PC-3 (cell line): ENCODE measurements around the gene LRRC47. TPM values are rescaled to one million over a fixed set of nuclear protein-coding genes. Genes with fewer than 3 reads are reported as not detected.

Experiments used
- ATAC-seq: fragments of 200-7000 bp; cut with Tn5 transposase; 2 replicates; pipeline ENCODE4 v1.9.1; 2020; ENCODE audit warnings: mild to moderate bottlenecking, moderate library complexity
- BruUV-seq: library from RNA; stranded (reverse); fragments of 400-500 nt; replicated peaks from 2 replicates; lab custom pipeline; 2021; lab: Mats Ljungman, UMichigan
- CTCF ChIA-PET: fragments of 300-600 bp; sonication (Branson Sonifier 250); formaldehyde crosslinking; loops from one replicate; lab custom pipeline; 2022; ENCODE audit warnings: antibody characterized with exemption; lab: Charles Lee
- POLR2A ChIA-PET: fragments of 300-600 bp; sonication (Branson Sonifier 250); formaldehyde crosslinking; loops from one replicate; lab custom pipeline; 2022; ENCODE audit warnings: antibody characterized with exemption; ENCODE audit not compliant: unreplicated experiment; lab: Charles Lee
- DNase-seq: peaks from one replicate; pipeline ENCODE4 v3.0.0-alpha.2; 2015
- H2AFZ ChIP-seq: fragments of 300-600 bp; sonication (generic); 2 replicates; pipeline ENCODE4 v1.6.0; 2016; ENCODE audit warnings: antibody characterized with exemption, low read length
- H3F3A ChIP-seq: fragments of 300-600 bp; sonication (generic); one replicate; pipeline ENCODE4 v1.6.0; 2017; ENCODE audit warnings: antibody characterized with exemption, low read length, control low read depth, mild to moderate bottlenecking; ENCODE audit not compliant: unreplicated experiment
- H3K27ac ChIP-seq: fragments of 300-600 bp; sonication (generic); 2 replicates; pipeline ENCODE4 v1.5.1; 2016; ENCODE audit warnings: mild to moderate bottlenecking, low read length
- H3K27me3 ChIP-seq: fragments of 300-600 bp; sonication (generic); 2 replicates; pipeline ENCODE4 v1.6.1; 2016; ENCODE audit warnings: low read length, mixed read lengths
- H3K36me3 ChIP-seq: fragments of 300-600 bp; sonication (generic); 2 replicates; pipeline ENCODE4 v1.6.1; 2016; ENCODE audit warnings: low read depth, mixed run types, low read length, mixed read lengths
- H3K4me1 ChIP-seq: fragments of 300-600 bp; sonication (generic); 2 replicates; pipeline ENCODE4 v1.5.1; 2016; ENCODE audit warnings: low read length; ENCODE audit not compliant: insufficient read depth
- H3K4me2 ChIP-seq: fragments of 300-600 bp; sonication (generic); 2 replicates; pipeline ENCODE4 v1.6.0; 2016; ENCODE audit warnings: low read length
- H3K4me3 ChIP-seq: fragments of 300-600 bp; sonication (generic); 2 replicates; pipeline ENCODE4 v1.5.1; 2016; ENCODE audit warnings: mild to moderate bottlenecking, low read length, mixed read lengths
- H3K79me2 ChIP-seq: fragments of 300-600 bp; sonication (generic); 2 replicates; pipeline ENCODE4 v1.6.1; 2017; ENCODE audit warnings: low read length, mixed read lengths
- H3K9ac ChIP-seq: fragments of 300-600 bp; sonication (generic); 2 replicates; pipeline ENCODE4 v1.6.0; 2016; ENCODE audit warnings: mild to moderate bottlenecking, low read length
- H3K9me2 ChIP-seq: fragments of 300-600 bp; sonication (generic); replicated peaks from 2 replicates; pipeline ENCODE4 v1.6.1; 2016; ENCODE audit warnings: mixed run types, low read length, mixed read lengths
- H3K9me3 ChIP-seq: fragments of 300-600 bp; sonication (generic); 2 replicates; pipeline ENCODE4 v1.6.1; 2016; ENCODE audit warnings: low read length, mixed read lengths
- H4K20me1 ChIP-seq: fragments of 300-600 bp; sonication (generic); 2 replicates; pipeline ENCODE4 v1.6.1; 2016; ENCODE audit warnings: low read length, mixed read lengths
- EZH2 ChIP-seq: fragments of 300-600 bp; sonication (generic); IDR thresholded peaks from one replicate; pipeline ENCODE4 v1.6.1; 2017; ENCODE audit warnings: antibody characterized with exemption, mild to moderate bottlenecking, low read length; ENCODE audit not compliant: unreplicated experiment
- EZH2phosphoT487 ChIP-seq: fragments of 300-600 bp; sonication (generic); IDR thresholded peaks from 2 replicates; pipeline ENCODE4 v1.6.1; 2018; ENCODE audit warnings: mild to moderate bottlenecking, antibody characterized with exemption, low read length, borderline replicate concordance
- intact Hi-C: fragments of 100-400 bp; cut with micrococcal nuclease; formaldehyde crosslinking; loops from 2 replicates; pipeline ENCODE4 v1.9.0; 2023
- total RNA-seq: library from RNA; depleted of rRNA; stranded (reverse); fragments of >200 nt; gene quantifications from 2 replicates; pipeline ENCODE4 v1.2.3, GENCODE V29; 2014
- TF ChIP-seq, protein P1 (sequence below): fragments of 300-600 bp; sonication (generic); conservative IDR thresholded peaks from 2 replicates; pipeline ENCODE4 v1.5.1; 2017; ENCODE audit warnings: antibody characterized with exemption, low read depth, mild to moderate bottlenecking, low read length

The LRRC47 gene
- total RNA-seq, 1 experiment from 2014 or later, result 77.4 TPM

DNA sequence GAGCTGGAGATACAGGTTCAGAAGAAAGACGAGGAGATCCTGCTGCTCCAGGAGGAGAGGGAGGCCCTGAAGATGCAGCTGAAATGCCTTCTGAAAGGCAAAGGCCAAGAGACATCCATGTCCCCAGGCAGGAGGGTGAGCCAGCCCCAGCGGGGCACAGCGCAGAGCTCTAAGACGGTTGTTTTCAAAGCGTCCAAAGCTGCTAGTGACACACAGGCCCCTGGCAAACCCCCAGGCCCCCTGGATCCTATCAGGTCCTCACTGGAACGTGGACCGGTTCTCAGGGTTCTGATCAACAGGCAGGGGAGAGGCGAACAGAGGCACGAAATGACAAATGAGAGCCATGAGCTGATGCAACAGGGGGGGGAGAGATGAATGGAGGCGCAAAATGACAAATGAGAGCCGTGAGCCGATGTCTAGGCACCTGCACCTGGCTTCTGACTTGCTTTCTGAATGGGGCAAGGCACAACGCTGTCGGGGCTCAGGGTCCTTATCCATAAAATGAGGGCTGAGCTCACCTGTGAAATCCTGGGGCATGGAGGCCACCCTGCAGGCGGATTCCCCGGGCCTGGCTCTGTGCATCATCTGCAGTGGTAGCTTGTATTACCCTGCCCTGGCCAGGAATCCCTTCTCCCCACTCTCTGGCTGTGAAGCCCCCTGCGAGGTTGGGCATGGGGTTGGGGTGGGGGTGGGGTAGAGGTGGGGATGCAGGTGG lies 34.8 kb downstream of the LRRC47 start:
- Histone ChIP-seq H3K27ac (no peak overlapping the region), H3K36me3 (no peaks in the 10 kb centered on the region), H3K27me3 (peaks cover 82% of the 10 kb centered on the region), H2AFZ (no peak overlapping the region), H3K4me2 (no peak overlapping the region), H3K79me2 (no peaks in the 10 kb centered on the region), H3K9ac (no peak overlapping the region), H3F3A (no peaks in the 10 kb centered on the region), H3K9me3 (no peaks in the 10 kb centered on the region), H3K9me2 (no peaks in the 10 kb centered on the region), H3K4me3 (no peak overlapping the region), H3K4me1 (no peaks in the 10 kb centered on the region), H4K20me1 (no peaks in the 10 kb centered on the region)
- no peak for TF ChIP-seq EZH2phosphoT487
- no peak for TF ChIP-seq EZH2
- TF ChIP-seq, protein P1, sequence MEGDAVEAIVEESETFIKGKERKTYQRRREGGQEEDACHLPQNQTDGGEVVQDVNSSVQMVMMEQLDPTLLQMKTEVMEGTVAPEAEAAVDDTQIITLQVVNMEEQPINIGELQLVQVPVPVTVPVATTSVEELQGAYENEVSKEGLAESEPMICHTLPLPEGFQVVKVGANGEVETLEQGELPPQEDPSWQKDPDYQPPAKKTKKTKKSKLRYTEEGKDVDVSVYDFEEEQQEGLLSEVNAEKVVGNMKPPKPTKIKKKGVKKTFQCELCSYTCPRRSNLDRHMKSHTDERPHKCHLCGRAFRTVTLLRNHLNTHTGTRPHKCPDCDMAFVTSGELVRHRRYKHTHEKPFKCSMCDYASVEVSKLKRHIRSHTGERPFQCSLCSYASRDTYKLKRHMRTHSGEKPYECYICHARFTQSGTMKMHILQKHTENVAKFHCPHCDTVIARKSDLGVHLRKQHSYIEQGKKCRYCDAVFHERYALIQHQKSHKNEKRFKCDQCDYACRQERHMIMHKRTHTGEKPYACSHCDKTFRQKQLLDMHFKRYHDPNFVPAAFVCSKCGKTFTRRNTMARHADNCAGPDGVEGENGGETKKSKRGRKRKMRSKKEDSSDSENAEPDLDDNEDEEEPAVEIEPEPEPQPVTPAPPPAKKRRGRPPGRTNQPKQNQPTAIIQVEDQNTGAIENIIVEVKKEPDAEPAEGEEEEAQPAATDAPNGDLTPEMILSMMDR, result no peak
- BruUV-seq, result no TSS peak
- ChIA-PET CTCF (no interaction called here), POLR2A (no interaction called here)
- intact Hi-C loops, result no loop called here
- DNase-seq (no peak), ATAC-seq (no peak)

DNA sequence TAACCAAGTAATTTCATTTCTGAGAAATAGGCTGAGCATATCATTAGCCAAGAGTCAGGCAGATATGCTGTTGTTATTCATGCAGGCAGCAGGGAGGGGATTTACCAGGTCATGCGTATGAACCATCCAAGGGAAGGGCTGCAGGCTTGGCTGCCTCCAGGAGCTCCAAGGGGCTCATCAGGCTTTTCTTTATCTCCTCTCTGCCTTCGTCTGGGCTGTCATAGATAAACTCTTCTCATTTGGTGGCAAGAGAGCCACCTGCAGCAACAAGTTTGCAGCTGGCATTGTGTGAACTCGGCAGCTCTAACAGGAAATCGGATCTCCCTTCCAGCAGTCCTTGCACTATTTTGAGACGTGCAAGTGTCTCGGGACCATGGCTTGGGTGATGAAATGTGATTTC lies 36.5 kb downstream of the LRRC47 start:
- Histone ChIP-seq H3K4me1 (no peaks in the 10 kb centered on the region), H3K9me3 (no peaks in the 10 kb centered on the region), H3K27ac (no peak overlapping the region), H3K79me2 (no peaks in the 10 kb centered on the region), H3K9me2 (no peaks in the 10 kb centered on the region), H3K36me3 (no peaks in the 10 kb centered on the region), H4K20me1 (no peaks in the 10 kb centered on the region), H3K4me2 (no peak overlapping the region), H2AFZ (no peak overlapping the region), H3F3A (no peaks in the 10 kb centered on the region), H3K9ac (no peak overlapping the region), H3K4me3 (no peak overlapping the region), H3K27me3 (peaks cover 82% of the 10 kb centered on the region)
- no TSS peak for BruUV-seq
- ChIA-PET POLR2A (no interaction called here), CTCF (no interaction called here)
- intact Hi-C loops, result no loop called here
- ATAC-seq, result no peak
- TF ChIP-seq EZH2, result no peak
- TF ChIP-seq, protein P1, result no peak
- no peak for TF ChIP-seq EZH2phosphoT487
- DNase-seq, result no peak

DNA sequence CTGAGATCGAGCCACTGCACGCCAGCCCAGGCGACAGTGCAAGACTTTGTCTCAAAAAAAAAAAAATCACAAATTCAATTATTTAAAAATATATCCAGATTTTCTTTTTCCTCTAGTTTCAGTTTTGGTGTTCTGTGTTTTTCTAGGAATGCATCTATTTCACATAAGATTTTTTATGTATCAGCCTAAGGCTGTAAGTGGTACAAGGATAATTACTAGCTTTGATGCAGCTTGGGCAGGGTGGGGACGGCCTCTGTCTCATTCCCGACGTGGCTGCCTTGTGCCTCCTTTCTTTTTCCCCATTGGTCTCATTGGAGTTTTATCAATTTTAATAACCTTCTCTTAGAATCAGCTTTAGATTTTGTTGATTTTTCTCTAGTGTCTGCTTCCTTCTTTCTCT lies 37.1 kb downstream of the LRRC47 start:
- no peak overlapping the region for H3K4me2 ChIP-seq
- H3K79me2 ChIP-seq, result no peaks in the 10 kb centered on the region
- no peak overlapping the region for H3K27ac ChIP-seq
- DNase-seq (no peak), ATAC-seq (no peak)
- H3K4me3 ChIP-seq, result no peak overlapping the region
- no peaks in the 10 kb centered on the region for H3K9me2 ChIP-seq
- POLR2A ChIA-PET, result no interaction called here
- intact Hi-C loops, result no loop called here
- peaks cover 80% of the 10 kb centered on the region for H3K27me3 ChIP-seq
- no TSS peak for BruUV-seq
- no peaks in the 10 kb centered on the region for H3K4me1 ChIP-seq
- H3K36me3 ChIP-seq, result no peaks in the 10 kb centered on the region
- no peak overlapping the region for H3K9ac ChIP-seq
- no peaks in the 10 kb centered on the region for H4K20me1 ChIP-seq
- H3F3A ChIP-seq, result no peaks in the 10 kb centered on the region
- no peak overlapping the region for H2AFZ ChIP-seq
- no peaks in the 10 kb centered on the region for H3K9me3 ChIP-seq
- TF ChIP-seq EZH2, result no peak
- CTCF ChIA-PET, result no interaction called here
